Heart left ventricle (tissue), 16 donors: ENCODE measurements around the gene EXOC3L4. TPM values are rescaled to one million over a fixed set of nuclear protein-coding genes. Genes with fewer than 3 reads are reported as not detected.
A peak's percentile ranks its signal among the peaks of the same experiment; 100 is the strongest.

Source experiments
- ATAC-seq, 4 donors: fragments of 200-7000 bp; cut with Tn5 transposase; one replicate each; pipeline ENCODE4 v1.9.1; 2020 to 2022; ENCODE audit warnings: moderate library complexity in 4 of 4, mild to moderate bottlenecking in 3 of 4, moderate number of reproducible peaks in 1 of 4
- DNase-seq, 5 donors: peaks; one replicate each; pipeline ENCODE4 v3.0.0-alpha.2; 2020
- H3K27ac ChIP-seq, 12 donors: fragments of 200-600 bp; sonication (generic) in 4 of 12; one replicate each; pipeline versions ENCODE4 v1.5.0 to v1.8.0; 2016 to 2022; ENCODE audit warnings: mild to moderate bottlenecking in 2 of 12
- H3K27me3 ChIP-seq, 9 donors: fragments of 200-600 bp; sonication (generic) in 2 of 9; one replicate each; pipeline versions ENCODE4 v1.5.1 to v1.8.0; 2016 to 2022; ENCODE audit warnings: mild to moderate bottlenecking in 3 of 9
- H3K36me3 ChIP-seq, 9 donors: fragments of 200-600 bp; sonication (generic) in 2 of 9; one replicate each; pipeline versions ENCODE4 v1.5.0 to v1.8.0; 2018 to 2022; ENCODE audit warnings: mild to moderate bottlenecking in 2 of 9
- H3K4me1 ChIP-seq, 12 donors: fragments of 200-600 bp; sonication (generic) in 4 of 12; one replicate each; pipeline versions ENCODE4 v1.5.0 to v1.8.0; 2016 to 2022; ENCODE audit warnings: mild to moderate bottlenecking in 3 of 12
- H3K4me3 ChIP-seq, 12 donors: fragments of 200-600 bp; sonication (generic) in 4 of 12; one replicate each; pipeline versions ENCODE4 v1.5.0 to v1.8.0; 2017 to 2022; ENCODE audit warnings: mild to moderate bottlenecking in 9 of 12, moderate library complexity in 4 of 12
- H3K9me3 ChIP-seq, 12 donors: fragments of 200-600 bp; sonication (generic) in 4 of 12; one replicate each; pipeline versions ENCODE4 v1.5.0 to v1.8.0; 2016 to 2022; ENCODE audit warnings: mild to moderate bottlenecking in 1 of 12
- POLR2A ChIP-seq, 2 donors: fragments of 450-650 bp; IDR thresholded peaks; one replicate each; pipeline ENCODE4 v1.6.1; 2017; ENCODE audit warnings: antibody characterized with exemption in 2 of 2, mild to moderate bottlenecking in 2 of 2, moderate library complexity in 2 of 2
- WGBS, 4 donors: extraction: QIAGEN DNeasy Blood & Tissue Kit in 2 of 4; methylation state at CpG; one replicate each; pipeline versions ENCODE4 v1.1.5 to v1.1.7; 2013 to 2018; 5-methylcytosine and 5-hydroxymethylcytosine counted together
- intact Hi-C, 10 donors: fragments of 100-400 bp; cut with DNase I; formaldehyde crosslinking; loops; one replicate each; pipeline versions ENCODE4 v1.11.1 to v1.14.2; 2022
- polyA plus RNA-seq, 2 donors: library from polyadenylated mRNA; stranded (reverse); fragments of 200-250 nt; gene quantifications; one replicate each; pipeline ENCODE4 v1.2.3, GENCODE V29; 2013
- total RNA-seq, 9 donors: library from RNA; depleted of rRNA in 2 of 9; stranded (reverse); fragments of >200 nt in 2 of 9; fragmentation: NEBNext Ultra II Directional in 3 of 9; extraction: Animal tissue kit (Norgen Biotek cat#: 25700) in 3 of 9; gene quantifications; one replicate each; pipeline versions ENCODE4 v1.1.0 to v1.2.4, GENCODE V29; 2016 to 2023
- TF ChIP-seq, protein P1 (sequence below), 12 donors: fragments of 200-600 bp; sonication (generic) in 4 of 12; IDR thresholded peaks; one replicate each; pipeline versions ENCODE4 v1.5.0 to v1.8.0; 2018 to 2022; ENCODE audit warnings: antibody characterized with exemption in 12 of 12, mild to moderate bottlenecking in 5 of 12
- donor health status: ischemic (EF 13 %, LVEDD 7.1; RV severe dilation, severe dysfunction).
- donor health status: healthy with polysubstance abuse.
- donor health status: DM: no; HTN: yes; CAD: no.
- donor health status: DM: no; HTN: no; CAD: no.
- donor health status: ischemic (EF 25% LVEDD 6.9; RV normal size, moderate dysfunction).
- donor health status: ischemic (EF 25% LVEDD 5.7; RV mildly dilated, moderate dysfunction).
- donor health status: healthy.
- donor health status: DM: yes; HTN: yes; CAD: no.
- donor health status: ischemic (EF 35%, LVEDD 5.7; RV mildly dilated, moderate dysfunction).
- donor health status: nonischemic (EF 11% LVEDD 7.7; RV severe dilation, severe dysfunction).
- donor health status: DM: yes; HTN: yes; CAD: no.
- donor health status: PGD.
- donor health status: ischemic (EF 29% LVEDD 5.4; RV normal size, mild dysfunction).
- donor health status: nonischemic (EF 23%, LVEDD 6.1; RV moderate dilation, normal function).

EXOC3L4 gene
- total and polyA plus RNA-seq, 11 donors: 0.21 to 3.2 (median 0.47) TPM; not detected in 5

DNA sequence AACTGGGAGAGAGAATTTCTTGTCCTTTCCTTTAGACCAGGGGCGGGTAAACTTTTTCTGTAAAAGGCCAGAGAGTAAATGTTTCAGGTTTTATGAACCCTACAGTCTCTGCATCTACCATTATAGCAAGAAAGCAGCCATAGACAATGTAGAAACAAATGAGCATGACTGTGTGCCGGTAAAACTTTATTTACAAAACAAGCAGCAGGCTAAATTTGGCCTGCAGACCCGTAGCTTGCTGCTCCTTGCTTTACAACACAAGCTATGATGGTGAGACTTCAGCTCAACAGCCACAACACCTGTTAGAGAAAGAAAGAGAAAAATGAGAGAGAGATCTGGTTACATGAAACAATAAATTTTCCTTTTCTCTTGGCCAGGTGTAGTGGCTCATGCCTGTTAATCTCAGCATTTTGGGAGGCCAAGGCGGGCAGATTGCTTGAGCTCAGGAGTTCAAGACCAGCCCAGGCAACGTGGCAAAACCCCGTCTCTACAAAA is 33.0 kb upstream of the EXOC3L4 start:
- DNase-seq (no peak), ATAC-seq (no peak)
- Histone ChIP-seq H3K9me3 (no peaks in the 10 kb centered on the region), H3K4me3 (no peak overlapping the region), H3K36me3 (no peaks in the 10 kb centered on the region), H3K27ac (no peak overlapping the region), H3K27me3 (no peaks in the 10 kb centered on the region), H3K4me1 (peaks cover 6 to 32% (median 19%) of the 10 kb centered on the region in 12 donors)
- TF ChIP-seq, protein P1, sequence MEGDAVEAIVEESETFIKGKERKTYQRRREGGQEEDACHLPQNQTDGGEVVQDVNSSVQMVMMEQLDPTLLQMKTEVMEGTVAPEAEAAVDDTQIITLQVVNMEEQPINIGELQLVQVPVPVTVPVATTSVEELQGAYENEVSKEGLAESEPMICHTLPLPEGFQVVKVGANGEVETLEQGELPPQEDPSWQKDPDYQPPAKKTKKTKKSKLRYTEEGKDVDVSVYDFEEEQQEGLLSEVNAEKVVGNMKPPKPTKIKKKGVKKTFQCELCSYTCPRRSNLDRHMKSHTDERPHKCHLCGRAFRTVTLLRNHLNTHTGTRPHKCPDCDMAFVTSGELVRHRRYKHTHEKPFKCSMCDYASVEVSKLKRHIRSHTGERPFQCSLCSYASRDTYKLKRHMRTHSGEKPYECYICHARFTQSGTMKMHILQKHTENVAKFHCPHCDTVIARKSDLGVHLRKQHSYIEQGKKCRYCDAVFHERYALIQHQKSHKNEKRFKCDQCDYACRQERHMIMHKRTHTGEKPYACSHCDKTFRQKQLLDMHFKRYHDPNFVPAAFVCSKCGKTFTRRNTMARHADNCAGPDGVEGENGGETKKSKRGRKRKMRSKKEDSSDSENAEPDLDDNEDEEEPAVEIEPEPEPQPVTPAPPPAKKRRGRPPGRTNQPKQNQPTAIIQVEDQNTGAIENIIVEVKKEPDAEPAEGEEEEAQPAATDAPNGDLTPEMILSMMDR (IDR thresholded peaks at IDR 0.05): no peak
- no peak for TF ChIP-seq POLR2A (IDR thresholded peaks at IDR 0.05)
- WGBS, 4 donors: 75 to 88% (median 79%) methylated on average over 6 of the region's 6 CpGs
- intact Hi-C loops: no loop called here

DNA sequence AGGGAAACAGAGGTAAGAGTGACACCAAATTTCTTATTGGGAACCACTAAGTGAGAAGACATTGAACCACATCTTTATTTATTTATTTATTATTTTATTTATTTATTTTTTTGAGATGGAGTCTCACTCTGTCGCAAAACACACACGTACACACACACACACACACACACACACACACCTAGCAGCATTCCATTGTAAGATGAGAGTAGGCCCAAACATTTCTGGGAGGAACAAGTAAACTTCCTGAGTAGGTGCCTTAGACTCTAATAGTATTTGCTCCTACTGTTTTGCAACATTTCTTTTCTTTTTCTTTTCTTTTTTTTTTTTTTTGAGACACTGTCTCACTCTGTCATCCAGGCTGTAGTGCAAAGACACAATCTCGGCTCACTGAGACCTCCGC is 30.1 kb upstream of the EXOC3L4 start:
- DNase-seq: no peak
- Histone ChIP-seq H3K36me3 (no peaks in the 10 kb centered on the region), H3K9me3 (no peaks in the 10 kb centered on the region), H3K4me3 (no peak overlapping the region), H3K4me1 (peaks cover 0 to 31% (median 10%) of the 10 kb centered on the region in 12 donors), H3K27me3 (no peaks in the 10 kb centered on the region), H3K27ac (no peak overlapping the region)
- ATAC-seq: no peak
- WGBS, 4 donors: 89 to 95% (median 92%) methylated on average over 4 of the region's 4 CpGs
- intact Hi-C loops: no loop called here
- TF ChIP-seq, protein P1 (IDR thresholded peaks at IDR 0.05): no peak
- no peak for TF ChIP-seq POLR2A (IDR thresholded peaks at IDR 0.05)

DNA sequence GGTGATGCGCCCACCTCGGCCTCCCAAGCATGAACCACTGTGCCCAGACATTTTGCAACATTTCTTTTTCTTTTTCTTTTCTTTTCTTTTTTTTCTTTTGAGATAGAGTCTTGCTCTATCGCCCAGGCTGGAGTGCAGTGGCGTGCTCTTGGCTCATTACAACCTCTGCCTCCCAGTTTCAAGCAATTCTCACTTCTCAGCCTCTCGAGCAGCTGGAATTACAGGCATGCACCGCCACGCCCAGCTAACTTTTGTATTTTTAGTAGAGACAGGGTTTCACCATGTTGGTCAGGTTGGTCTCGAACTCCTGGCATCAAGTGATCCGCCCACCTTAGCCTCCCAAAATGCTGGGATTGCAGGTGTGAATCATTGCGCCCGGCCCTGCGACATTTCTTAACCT is 29.5 kb upstream of the EXOC3L4 start:
- WGBS, 4 donors: 93 to 96% (median 94%) methylated on average over 12 of the region's 12 CpGs
- Histone ChIP-seq H3K4me3 (no peak overlapping the region), H3K36me3 (no peaks in the 10 kb centered on the region), H3K27ac (no peak overlapping the region), H3K9me3 (no peaks in the 10 kb centered on the region), H3K4me1 (peaks cover 0 to 26% (median 9%) of the 10 kb centered on the region in 12 donors), H3K27me3 (no peaks in the 10 kb centered on the region)
- no peak for TF ChIP-seq POLR2A (IDR thresholded peaks at IDR 0.05)
- TF ChIP-seq, protein P1 (IDR thresholded peaks at IDR 0.05): no peak
- intact Hi-C loops: no loop called here
- no peak for DNase-seq
- no peak for ATAC-seq

DNA sequence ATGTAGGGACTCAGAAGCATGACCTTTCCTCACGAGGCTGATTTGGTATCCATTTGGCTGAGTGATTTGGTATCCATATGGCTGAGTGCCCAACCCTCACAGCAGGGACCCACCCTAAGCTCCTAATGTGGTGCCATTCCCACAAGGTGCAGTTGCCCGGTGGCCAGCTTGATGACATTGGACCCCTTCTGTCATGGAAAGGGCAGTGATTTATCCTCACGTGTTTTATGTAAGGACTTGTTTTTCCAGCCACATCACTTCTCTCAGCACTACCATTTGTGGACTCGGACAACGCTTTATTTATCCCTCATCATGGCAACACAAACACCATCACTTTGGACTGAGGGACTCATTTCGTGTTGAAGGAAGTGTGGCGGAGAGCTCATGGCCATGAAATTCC is 28.7 kb upstream of the EXOC3L4 start:
- DNase-seq (no peak), ATAC-seq (no peak)
- 73 to 87% (median 76%) methylated on average over 6 to 7 of the region's 7 CpGs for WGBS, 4 donors
- no peak overlapping the region for H3K4me3 ChIP-seq
- peak overlapping the region in 3 of 12 donors; percentile 31 to 59 (median 34) for H3K27ac ChIP-seq
- peaks cover 0 to 25% (median 9%) of the 10 kb centered on the region in 12 donors for H3K4me1 ChIP-seq
- no peaks in the 10 kb centered on the region for H3K9me3 ChIP-seq
- no peaks in the 10 kb centered on the region for H3K36me3 ChIP-seq
- no peaks in the 10 kb centered on the region for H3K27me3 ChIP-seq
- intact Hi-C loops: no loop called here
- no peak for TF ChIP-seq POLR2A (IDR thresholded peaks at IDR 0.05)
- TF ChIP-seq, protein P1 (IDR thresholded peaks at IDR 0.05): no peak
